HG03354 (cell line): ENCODE results near the gene GLOD4.
A peak's percentile ranks its signal among the peaks of the same experiment; 100 is the strongest.

Experiments used
- ATAC-seq: cut with Tn5 transposase; IDR thresholded peaks from one replicate; pipeline ENCODE4 v1.9.1; 2021; ENCODE audit warnings: mild to moderate bottlenecking; ENCODE audit not compliant: unreplicated experiment, poor library complexity, severe bottlenecking

The GLOD4 gene

GRCh38 chr17:746181-746580 is 35.9 kb downstream of the GLOD4 start:
- ATAC-seq: no peak

DNA sequence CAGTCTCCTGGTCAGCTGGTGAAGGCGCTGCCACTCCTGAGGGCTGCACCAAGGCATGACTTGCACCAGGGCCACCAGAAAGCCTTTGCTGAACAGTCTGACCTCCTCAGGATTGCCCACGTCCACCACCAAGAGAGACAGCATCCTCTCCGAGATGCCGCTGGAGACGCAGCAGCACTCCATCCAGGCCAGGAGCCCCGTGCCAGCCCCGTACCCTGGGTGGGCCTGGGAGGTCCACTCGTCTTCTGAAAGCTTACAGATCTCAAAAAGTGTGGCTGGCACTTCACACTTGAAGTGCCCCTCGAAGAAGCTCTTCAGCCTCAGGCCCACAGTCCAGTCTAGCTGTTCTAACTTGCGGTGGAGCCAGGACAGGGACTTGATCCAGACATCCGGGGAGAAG is 36.7 kb downstream of the GLOD4 start:
- no peak for ATAC-seq

- no peak for ATAC-seq
Observed at GRCh38 chr17:744937-745336, 37.1 kb downstream of the GLOD4 start.

DNA sequence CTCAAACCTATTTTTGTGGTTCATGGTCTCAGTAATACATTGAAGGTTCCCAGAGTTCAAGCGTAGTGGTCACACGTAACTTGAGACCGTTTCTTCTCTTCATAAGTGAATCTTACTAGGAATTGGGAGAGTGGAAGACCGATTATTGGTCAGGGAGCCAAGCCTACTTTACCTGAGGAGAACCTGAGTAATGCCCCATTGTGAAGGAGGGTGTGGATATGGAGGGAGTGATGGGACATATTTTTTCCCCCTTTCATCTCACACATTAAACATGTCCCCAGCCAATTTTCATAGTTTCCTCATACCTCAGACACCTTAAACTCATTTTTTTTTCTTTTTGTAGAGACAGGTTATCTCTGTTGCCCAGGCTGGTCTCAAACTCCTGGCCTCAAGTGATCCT is 38.9 kb downstream of the GLOD4 start:
- ATAC-seq: no peak

DNA sequence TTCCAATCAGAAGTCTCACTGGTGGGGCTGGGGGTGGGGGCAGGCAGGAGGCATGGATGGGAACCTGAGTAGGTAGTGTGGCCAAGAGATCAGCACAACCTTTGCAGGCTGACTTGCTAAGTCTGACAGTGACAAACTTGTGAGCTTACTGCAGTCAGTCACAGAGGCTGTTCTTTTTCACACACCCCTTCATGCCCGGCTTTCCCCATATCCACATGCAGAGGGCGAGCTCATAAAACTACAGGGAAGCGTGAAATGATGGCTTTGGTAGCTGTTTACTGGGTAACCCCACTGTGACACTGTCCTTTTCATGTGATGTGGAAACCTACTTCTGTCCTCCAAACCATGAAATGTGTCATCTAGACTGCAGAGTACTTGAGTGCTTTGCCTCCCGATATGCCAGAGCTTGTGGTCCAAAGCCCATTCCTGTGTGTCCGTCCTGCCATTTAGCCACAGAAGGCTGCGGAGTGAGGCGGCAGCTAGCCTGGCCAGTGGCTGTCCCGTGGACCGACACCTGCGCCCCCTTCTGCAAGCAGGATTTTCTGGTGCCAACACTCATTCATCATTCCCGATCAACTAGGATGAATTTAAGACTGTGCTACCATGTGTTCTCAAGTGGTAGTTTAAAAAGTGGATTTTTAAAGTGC is 39.8 kb downstream of the GLOD4 start:
- no peak for ATAC-seq

DNA sequence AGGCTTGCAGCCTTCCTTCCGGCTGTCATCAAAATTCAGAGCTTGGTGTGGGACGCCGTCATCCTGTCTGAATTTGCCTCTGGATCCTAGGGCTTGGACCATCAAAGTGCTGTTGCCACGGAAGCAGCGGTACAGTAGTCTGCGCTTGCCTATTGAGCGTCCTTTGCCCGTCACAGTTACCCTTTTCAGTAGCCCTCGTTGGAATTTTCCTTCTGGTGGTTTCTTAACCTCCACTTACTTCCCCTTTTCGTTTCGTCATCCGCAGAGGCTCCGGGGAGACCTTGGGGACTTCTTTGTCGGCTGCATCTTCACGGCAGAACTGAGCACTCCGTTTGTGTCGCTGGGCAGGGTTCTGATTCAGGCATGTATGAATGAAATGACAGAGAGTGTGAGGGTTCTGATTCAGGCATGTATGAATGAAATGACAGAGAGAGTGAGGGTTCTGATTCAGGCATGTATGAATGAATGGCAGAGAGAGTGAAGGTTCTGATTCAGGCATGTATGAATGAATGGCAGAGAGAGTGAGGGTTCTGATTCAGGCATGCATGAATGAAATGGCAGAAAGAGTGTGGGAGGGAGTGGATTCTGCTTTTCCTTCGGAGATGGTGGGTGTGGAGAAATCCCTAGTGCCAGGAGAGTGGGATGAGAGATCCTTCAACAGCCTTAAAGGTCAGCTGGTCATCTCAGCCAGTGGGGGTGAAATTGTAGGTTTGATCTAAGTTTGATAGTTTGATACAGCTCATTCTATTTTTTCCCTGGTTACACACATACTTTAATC is 41.7 kb downstream of the GLOD4 start:
- ATAC-seq: peak; percentile 81

DNA sequence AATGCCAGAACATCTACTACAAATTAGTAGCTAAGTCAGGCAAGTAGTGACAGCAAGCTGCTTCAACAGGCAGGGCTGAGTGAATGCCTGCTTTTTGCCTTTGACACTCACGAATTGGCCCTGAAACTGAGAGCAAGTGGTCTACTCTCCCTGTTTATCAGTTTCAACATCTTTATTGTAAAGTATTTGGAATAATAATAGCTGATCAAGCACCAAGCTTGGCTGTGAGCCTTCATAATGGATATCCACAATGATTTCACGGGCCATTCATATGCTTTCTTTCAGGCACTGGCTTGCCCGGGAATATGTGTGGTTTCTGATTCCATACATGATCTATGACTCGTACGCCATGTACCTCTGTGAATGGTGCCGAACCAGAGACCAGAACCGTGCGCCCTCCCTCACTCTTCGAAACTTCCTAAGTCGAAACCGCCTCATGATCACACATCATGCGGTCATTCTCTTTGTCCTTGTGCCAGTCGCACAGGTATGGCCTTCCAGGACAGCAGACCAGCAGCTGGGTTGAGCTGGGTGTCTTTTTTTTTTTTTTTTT is 44.4 kb downstream of the GLOD4 start:
- no peak for ATAC-seq

DNA sequence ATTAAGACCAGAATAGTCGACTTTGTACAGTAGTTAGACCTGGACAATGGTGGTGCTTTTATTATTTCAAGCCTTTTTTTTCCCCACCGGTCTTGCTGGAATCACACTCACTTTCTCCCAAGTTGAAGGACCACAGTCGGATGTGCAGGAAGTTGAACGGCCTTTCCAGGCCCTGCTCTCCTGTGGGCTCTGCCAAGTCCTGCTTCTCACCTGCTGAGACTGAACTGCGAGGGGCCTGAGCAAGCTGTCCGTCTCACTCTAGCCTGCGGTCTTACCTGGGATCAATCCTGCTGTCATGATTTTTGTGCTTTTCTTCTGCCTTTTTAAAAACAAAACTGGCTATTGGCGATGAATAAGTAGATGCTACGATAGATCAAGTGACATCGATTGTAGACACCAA is 48.3 kb downstream of the GLOD4 start:
- no peak for ATAC-seq

DNA sequence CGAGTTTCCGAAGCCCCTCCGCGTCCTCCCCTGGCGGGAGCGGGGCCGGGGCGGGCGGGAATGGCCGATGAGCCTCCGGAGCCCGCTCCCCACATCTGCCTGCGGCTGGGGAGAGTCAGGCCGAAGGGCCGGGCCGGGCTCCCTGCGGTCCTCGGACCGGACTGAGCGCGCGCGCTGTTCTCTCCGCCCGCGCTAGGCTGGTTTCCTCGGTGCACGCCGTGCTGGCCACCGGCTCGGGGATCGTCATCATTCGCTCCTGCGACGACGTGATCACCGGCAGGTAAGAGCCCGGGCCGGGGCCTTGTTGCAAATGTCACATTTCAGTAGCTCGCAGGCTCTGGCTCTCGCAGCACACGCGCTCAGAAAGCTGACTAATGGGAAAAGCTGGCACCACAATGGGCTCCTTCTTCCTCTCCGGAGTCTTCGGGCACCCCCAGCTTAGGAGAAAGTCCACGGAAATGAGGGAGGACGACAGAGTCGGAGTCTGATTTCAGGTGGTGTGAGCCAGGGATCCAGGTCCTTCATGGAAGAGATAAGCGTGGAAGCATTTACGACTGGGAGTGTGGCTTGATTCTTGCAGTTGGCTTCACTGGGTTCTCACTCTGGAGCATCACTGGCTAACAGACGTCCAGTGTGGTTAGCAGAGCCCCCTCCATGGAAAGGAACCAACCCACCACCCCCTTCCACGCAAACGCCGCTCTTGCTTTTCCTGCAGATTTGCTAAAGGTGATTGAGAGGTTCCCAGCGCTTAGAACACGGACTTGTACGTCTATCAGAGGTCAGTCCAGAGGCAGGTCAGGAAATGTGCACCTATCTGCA is 49.0 kb downstream of the GLOD4 start:
- peak; percentile 42 for ATAC-seq

DNA sequence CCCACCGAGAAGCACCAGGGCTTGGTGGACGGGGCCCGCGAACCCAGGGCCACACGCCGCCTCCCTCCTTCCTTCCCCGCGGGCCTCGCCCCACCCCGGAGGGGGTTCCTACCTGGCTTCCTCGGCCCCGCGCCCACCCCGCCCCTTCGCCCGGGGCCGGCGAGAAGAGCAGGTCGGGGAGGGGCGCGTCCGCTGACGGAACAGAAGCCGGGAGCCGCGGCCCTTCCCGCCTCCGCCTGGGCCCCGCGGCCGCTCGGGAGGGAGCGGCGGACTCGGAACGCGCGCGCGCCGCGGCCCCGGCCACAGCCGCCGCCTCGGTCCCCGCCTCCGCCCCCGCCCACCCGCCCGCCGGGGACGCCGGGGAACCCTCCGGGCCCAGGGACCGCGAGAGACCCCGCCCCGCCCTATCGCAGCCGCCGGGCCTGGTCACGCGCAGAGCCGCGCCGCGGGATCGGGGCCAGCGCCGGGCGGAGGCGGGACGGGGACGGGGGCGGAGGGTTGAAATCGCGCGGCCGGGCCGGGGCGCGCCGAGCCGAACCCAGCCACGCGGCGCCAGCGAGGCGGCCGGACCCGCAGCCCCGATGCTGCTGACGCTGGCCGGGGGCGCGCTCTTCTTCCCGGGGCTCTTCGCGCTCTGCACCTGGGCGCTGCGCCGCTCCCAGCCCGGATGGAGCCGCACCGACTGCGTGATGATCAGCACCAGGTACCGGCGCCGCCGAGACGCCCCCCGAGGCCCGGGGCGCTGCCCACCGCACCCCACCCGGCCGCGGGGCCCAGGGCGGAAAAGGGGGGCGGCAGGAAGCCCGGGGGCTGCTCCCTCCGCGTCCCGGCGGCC is 49.8 kb downstream of the GLOD4 start, which contains the start of gene TLCD3A:
TLCD3A (plus strand) TSS at position 530 of the 835 bp plus-strand sequence; CDS start at position 582, 52 bp downstream.
- peak; percentile 64 for ATAC-seq

DNA sequence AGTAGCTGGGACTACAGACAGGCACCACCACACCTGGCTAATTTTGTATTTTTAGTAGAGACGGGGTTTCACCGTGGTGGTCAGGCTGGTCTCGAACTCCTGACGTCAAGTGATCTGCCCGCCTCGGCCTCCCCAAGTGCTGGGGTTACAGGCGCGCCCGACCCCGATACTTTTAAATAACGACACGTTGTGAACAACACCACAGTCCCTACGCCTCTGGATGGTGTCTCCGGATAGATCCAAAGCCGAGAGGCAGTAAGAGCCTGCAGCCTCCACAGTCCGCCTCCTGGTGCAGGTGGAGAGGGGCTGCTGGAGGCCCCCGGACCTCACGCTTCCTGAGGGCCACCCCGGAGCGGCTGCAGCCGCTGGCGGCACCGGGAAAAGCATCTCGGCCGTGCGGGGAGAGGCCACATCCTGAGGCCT is 50.4 kb downstream of the GLOD4 start:
- peak; percentile 11 for ATAC-seq

DNA sequence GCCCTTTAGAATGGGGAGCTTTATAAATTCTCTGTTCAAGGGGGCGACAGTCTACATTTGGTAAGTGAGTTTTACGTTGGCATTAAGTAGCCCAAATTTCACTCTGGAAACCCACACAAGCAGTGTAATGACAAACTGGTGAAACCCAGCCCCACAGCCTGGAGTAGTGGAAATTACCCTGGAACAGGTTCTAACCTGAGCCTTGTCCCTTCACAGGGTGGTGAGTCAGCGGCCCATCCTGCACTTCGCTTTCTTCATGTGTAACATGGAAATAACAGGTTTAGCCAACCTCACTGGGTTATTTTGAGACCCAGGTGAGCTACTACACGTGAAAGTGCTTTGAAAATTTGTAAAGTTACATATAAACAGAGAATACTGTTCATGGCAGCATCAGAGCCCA is 53.2 kb downstream of the GLOD4 start:
- no peak for ATAC-seq

DNA sequence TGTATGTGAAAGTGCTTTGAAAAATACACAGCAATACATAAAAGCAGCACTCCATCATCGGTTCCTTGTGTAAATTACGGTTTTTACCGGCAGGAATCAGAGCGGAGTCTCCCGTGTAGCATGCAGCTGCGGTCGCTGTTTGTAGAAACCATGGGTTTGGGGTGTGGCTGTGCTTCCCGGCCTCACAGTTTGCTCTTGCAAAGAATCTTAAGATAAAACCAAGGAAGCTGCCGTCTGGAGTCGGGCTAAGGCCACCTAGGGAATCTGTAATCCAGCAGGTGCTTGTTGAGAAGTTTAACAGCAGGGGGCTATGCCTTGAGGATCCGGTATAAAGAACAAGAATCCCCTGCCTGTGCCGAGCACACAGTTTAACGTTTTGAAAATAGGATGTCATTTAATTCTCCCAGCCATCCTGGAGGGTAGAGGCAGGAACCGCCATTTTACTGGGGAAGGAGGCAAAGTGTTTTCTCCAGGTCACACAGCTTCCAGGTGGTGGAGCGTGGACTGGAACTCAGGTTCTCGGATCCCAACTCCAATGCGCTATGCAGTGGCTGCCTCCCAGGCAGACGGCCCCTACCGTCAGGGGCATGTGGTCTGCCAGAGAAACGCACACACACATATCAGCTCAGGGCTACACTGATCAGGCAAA is 55.7 kb downstream of the GLOD4 start:
- no peak for ATAC-seq

GRCh38 chr17:725746-726145 is 56.3 kb downstream of the GLOD4 start:
- ATAC-seq: no peak

GRCh38 chr17:725084-725483 is 57.0 kb downstream of the GLOD4 start:
- ATAC-seq: no peak

DNA sequence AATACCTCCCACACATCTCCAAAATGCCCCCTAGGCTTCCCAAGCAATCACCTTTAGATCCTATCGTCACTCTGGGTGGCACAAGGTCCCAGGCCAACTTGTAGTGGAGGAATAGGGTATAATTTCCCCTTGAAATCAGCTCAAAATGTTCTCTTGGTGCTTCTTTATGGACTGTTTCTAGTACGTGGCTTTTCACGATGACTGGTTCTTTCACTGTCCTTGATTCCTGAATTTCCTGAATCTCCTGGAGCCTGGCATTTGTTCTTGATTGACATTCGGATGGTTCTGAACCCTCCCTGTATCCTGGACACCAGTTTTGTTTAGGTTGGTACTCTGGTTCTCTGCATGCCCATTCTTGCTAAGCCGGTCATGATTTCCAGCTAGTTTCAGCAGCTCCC is 60.5 kb downstream of the GLOD4 start:
- no peak for ATAC-seq

- no peak for ATAC-seq
Observed at GRCh38 chr17:720706-721539, 61.2 kb downstream of the GLOD4 start.

GRCh38 chr17:718075-718474 is 64.0 kb downstream of the GLOD4 start:
- no peak for ATAC-seq
